Mesothelial cell of epicardium (in vitro differentiated cells): ENCODE results near the gene PLCB1. TPM values are rescaled to one million over a fixed set of nuclear protein-coding genes. Genes with fewer than 3 reads are reported as not detected.
"Not testable (repeated sequence)": the region's sequence is repeated elsewhere in the genome, so short reads cannot be mapped to it uniquely, and the experiment has no call there.

Experiments used
- DNase-seq, 2 experiments: peaks; one replicate each; pipeline ENCODE4 v3.0.0; 2021; ENCODE audit warnings: low spot score in 2 of 2; ENCODE audit not compliant: unreplicated experiment in 2 of 2
- H3K27ac Mint-ChIP-seq: 2 replicates; pipeline ENCODE4 v1.8.0; 2021; ENCODE audit warnings: mixed read lengths
- H3K27me3 Mint-ChIP-seq: 2 replicates; pipeline ENCODE4 v1.8.0; 2021; ENCODE audit warnings: low read depth, mixed read lengths
- H3K36me3 Mint-ChIP-seq: 2 replicates; pipeline ENCODE4 v1.8.0; 2021; ENCODE audit warnings: mixed read lengths
- H3K4me1 Mint-ChIP-seq: 2 replicates; pipeline ENCODE4 v1.8.0; 2021; ENCODE audit warnings: mixed read lengths
- H3K4me3 Mint-ChIP-seq: 2 replicates; pipeline ENCODE4 v1.8.0; 2021; ENCODE audit warnings: mild to moderate bottlenecking, moderate library complexity, mixed read lengths
- H3K9me3 Mint-ChIP-seq: 2 replicates; pipeline ENCODE4 v1.8.0; 2021; ENCODE audit warnings: mixed read lengths
- total RNA-seq: library from RNA; stranded (reverse); gene quantifications from 3 replicates; pipeline ENCODE4 v1.2.1, GENCODE V29; 2021
- TF ChIP-seq, protein P1 (sequence below): fragments of 200-600 bp; sonication (generic); IDR thresholded peaks from one replicate; pipeline ENCODE4 v1.5.0; 2021; ENCODE audit warnings: antibody characterized with exemption; ENCODE audit not compliant: unreplicated experiment

PLCB1 gene
- total RNA-seq, 1 donor from 2014 or later = 41.5 TPM

DNA sequence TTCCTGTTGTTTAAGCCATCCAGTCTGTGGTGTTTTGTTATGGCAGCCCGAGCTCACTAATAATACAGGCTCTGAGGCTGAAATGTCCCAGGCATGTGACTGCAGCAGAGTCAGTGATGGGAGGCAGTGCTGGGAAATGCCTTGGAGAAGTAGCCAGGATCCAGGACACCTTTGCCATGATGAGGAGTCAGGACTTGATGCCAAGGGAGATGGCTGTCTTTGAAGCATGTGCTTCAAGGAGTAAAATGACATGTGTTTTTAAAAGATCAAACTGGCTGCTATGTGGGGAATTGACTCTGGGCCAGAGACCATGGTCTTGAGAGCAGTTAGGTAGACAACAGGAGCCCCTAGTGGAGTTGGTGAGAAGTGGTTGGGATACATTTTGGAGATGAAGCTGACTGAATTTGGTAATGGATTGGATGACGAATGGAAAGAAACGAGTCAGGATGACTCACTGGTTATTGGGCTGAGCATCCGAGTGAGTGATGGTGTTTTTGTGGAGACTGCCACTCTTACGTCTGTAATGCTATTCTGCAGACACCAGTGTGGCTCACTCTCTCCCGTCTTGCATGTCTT, 322.2 kb downstream of the PLCB1 start:
- Mint-ChIP-seq H3K4me3 (no peak overlapping the region), H3K4me1 (no peaks in the 10 kb centered on the region), H3K27ac (no peak overlapping the region), H3K36me3 (no peaks in the 10 kb centered on the region), H3K27me3 (no peaks in the 10 kb centered on the region), H3K9me3 (no peaks in the 10 kb centered on the region)
- no peak for DNase-seq
- TF ChIP-seq, protein P1, sequence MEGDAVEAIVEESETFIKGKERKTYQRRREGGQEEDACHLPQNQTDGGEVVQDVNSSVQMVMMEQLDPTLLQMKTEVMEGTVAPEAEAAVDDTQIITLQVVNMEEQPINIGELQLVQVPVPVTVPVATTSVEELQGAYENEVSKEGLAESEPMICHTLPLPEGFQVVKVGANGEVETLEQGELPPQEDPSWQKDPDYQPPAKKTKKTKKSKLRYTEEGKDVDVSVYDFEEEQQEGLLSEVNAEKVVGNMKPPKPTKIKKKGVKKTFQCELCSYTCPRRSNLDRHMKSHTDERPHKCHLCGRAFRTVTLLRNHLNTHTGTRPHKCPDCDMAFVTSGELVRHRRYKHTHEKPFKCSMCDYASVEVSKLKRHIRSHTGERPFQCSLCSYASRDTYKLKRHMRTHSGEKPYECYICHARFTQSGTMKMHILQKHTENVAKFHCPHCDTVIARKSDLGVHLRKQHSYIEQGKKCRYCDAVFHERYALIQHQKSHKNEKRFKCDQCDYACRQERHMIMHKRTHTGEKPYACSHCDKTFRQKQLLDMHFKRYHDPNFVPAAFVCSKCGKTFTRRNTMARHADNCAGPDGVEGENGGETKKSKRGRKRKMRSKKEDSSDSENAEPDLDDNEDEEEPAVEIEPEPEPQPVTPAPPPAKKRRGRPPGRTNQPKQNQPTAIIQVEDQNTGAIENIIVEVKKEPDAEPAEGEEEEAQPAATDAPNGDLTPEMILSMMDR = no peak

DNA sequence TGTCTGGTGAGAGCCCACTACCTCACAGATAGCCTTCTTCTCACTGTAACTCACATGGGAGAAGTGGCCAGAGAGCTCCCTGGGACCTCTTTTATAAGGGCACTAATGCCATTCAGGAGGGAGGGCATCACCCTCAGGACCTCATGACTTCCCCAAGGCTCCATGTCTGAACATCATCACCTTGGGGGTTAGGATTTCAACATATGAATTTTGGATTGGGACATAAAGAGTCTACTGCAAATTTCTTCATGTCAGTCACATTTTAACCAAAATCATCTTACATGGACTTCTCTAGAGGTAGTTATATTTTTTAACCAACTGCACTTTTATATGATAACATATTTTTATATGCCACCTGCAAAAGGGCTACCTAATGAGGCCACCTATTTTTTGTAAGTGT, 324.7 kb downstream of the PLCB1 start:
- Mint-ChIP-seq H3K4me3 (no peak overlapping the region), H3K9me3 (no peaks in the 10 kb centered on the region), H3K27ac (no peak overlapping the region), H3K36me3 (no peaks in the 10 kb centered on the region), H3K27me3 (no peaks in the 10 kb centered on the region), H3K4me1 (no peaks in the 10 kb centered on the region)
- TF ChIP-seq, protein P1 = no peak
- DNase-seq = no peak

DNA sequence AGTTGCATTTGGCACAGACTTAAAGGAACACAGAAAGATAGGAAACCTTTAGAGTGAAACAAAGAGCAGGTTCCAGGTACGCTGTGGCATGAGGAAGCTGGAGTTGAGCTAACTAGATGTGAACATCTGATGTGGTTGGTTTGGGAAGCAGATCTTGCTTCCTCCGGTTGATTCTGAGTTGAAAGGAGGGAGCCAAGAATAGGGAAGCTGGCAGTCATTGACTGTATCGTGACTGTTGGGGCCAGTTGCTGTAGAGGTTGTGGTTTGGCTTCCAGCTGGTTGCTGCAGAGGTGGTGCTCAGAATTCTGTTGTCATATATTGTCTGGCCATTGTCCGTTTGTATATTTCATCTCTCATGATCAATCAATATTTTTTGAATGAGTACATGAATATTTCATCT, 325.9 kb downstream of the PLCB1 start:
- DNase-seq = no peak
- Mint-ChIP-seq H3K27ac (no peak overlapping the region), H3K4me3 (no peak overlapping the region), H3K27me3 (no peaks in the 10 kb centered on the region), H3K9me3 (no peaks in the 10 kb centered on the region), H3K4me1 (no peaks in the 10 kb centered on the region), H3K36me3 (no peaks in the 10 kb centered on the region)
- TF ChIP-seq, protein P1 = no peak

DNA sequence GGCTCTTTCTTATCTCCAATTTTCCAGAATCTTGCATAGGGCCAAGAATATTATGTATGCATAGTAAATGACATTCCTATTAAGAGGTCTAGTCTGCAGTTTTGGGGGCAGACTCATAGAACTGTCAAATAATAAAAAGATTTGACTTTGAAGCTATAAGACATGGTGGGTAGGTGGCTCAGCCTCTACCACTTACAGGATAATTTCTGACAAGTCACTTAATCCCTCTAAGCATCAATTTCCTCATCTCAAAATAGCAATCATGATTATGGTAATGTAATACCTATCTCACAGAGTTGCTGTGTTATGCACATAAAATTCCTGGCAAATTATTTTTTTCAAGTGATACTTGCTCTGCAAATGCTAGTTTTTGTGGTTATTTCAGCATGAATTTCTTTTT, 329.1 kb downstream of the PLCB1 start:
- no peak overlapping the region for H3K27ac Mint-ChIP-seq
- peaks cover 11% of the 10 kb centered on the region for H3K36me3 Mint-ChIP-seq
- no peak overlapping the region for H3K4me3 Mint-ChIP-seq
- TF ChIP-seq, protein P1 = no peak
- DNase-seq = no peak
- peaks cover 24% of the 10 kb centered on the region for H3K9me3 Mint-ChIP-seq
- H3K4me1 Mint-ChIP-seq = no peaks in the 10 kb centered on the region
- H3K27me3 Mint-ChIP-seq = no peaks in the 10 kb centered on the region

DNA sequence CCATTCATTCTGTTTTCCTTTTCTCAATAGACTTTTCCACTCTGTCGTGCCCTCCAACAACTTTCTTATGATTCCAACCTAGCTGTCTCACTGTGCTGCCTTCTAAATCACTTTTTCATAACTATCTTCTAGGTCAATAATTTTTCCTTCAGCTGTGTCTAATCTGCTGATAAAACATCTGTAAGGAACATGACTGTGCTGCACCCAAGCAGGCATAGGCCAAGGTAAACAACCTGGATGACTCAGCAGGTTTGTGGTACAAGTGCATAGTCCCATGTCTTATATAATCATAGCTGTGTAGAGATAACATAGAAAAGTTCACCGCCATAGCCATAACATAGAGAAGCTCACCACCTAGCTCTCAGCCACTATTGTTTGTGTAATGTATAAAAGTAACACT, 332.3 kb downstream of the PLCB1 start:
- peaks cover 29% of the 10 kb centered on the region for H3K9me3 Mint-ChIP-seq
- H3K4me3 Mint-ChIP-seq = no peak overlapping the region
- no peaks in the 10 kb centered on the region for H3K4me1 Mint-ChIP-seq
- TF ChIP-seq, protein P1 = no peak
- H3K27ac Mint-ChIP-seq = no peak overlapping the region
- H3K27me3 Mint-ChIP-seq = no peaks in the 10 kb centered on the region
- no peak for DNase-seq
- peaks cover 11% of the 10 kb centered on the region for H3K36me3 Mint-ChIP-seq

DNA sequence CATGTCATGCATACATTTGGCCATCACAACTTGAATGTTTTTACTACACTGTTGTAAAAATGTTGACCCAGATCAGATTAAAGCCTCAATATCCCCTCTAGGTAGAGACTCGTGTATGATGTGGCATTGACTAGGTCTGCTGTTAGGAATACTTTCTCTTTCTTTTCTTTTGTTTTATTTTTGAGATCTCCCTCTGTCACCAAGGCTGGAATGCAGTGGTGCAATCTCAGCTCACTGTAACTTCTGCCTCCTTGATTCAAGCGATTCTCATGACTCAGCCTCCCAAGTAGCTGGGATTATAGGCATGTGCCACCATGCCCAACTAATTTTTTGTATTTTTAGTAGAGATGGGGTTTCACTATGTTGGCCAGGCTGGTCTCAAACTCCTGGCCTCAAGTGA, 334.7 kb downstream of the PLCB1 start:
- Mint-ChIP-seq H3K9me3 (peaks cover 29% of the 10 kb centered on the region), H3K36me3 (peaks cover 11% of the 10 kb centered on the region)
- not testable (repeated sequence) for H3K4me1 Mint-ChIP-seq, H3K27ac Mint-ChIP-seq, DNase-seq, H3K27me3 Mint-ChIP-seq, H3K4me3 Mint-ChIP-seq
